ENCODE results near the gene SIK3.

- no peak for TF ChIP-seq CTCF (conservative IDR thresholded peaks at IDR 0.05; ENCODE audit: low read depth, low read length)
- no peak for TF ChIP-seq EZH2 (IDR thresholded peaks at IDR 0.05; ENCODE audit: low read length, unreplicated experiment)
Observed at GRCh38 chr11:117039900-117040299, 58.3 kb downstream of the SIK3 start.
